SIG-M5 (cell line): ENCODE results near the gene MKNK1.

Experiments
- DNase-seq: peaks from one replicate; lab custom pipeline; 2025; lab: John Stamatoyannopoulos, UW

The MKNK1 gene

DNA sequence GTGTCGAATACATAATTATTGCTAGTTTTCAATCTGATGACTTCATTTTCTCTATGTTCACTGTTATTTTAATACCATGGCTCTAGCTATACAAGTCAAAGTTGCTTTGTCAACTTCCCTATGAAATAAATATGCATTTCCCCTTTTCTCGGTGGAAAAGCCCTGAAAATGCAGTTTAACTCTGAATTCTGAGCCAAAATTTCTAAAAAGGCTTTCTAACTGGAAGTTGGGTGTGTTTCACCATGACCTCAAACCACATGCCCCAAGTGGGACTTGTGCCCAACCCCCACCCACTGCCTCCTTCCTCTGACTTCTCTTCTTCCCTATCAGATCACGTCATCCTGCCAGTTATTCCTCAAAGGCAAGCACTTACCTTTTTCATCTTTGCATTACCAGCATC lies 8.9 kb downstream of the MKNK1 start:
- DNase-seq: peak; percentile 20

DNA sequence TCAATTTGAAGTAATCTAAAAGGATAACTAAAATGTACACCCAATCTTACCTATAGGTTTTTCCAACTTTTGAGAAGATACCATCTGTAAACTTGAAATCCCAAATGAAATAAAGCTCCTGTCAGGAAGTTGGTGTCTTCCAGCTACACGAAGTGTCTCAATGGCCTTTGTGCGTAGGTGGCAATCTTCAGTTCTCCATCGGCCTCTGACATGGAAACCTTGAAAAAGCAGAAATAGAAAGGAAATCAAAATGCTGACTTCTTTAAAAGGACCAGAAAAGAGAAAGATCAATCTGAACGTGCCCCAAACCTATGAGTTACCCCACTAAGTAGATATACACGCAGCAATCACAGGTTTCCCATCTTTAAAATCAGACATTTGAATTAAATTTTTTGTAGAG lies 10.0 kb downstream of the MKNK1 start:
- DNase-seq: no peak

DNA sequence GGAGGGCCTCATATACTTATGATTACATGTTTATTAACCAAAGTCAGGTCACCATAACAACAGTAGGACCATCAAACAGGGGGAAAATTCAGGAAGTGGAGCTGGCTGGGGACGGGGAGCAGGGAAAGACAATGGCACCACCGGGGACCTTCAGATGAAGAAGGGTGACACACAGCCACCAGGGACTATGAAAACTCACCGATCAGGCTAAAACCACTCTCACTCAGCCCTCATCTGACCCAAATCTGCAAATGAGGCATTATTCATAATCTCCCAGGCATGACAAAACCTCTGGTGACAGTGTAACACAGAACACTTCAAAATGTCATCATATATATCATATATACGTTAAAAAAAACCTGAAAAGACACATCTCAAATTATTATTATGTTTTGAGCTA lies 11.2 kb downstream of the MKNK1 start:
- DNase-seq: no peak

DNA sequence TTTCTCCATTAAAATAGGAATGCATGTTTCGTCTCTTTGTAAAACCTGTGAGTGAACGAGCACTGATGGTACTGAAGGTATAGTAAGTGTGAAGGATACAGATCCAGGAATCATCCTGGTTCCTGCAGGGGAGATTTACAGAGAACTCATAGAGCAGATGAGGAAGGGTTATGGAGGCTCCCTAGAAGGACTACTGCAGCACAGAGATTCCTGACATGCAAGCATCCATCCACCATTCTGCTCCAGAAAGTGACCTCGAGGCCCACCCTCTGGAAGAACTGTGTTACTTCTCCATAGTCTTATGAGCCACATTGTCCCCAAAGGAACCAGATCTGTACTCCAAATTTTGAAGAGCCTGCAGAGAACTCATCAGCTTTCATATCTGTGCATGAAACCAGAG lies 14.5 kb downstream of the MKNK1 start:
- DNase-seq: no peak

DNA sequence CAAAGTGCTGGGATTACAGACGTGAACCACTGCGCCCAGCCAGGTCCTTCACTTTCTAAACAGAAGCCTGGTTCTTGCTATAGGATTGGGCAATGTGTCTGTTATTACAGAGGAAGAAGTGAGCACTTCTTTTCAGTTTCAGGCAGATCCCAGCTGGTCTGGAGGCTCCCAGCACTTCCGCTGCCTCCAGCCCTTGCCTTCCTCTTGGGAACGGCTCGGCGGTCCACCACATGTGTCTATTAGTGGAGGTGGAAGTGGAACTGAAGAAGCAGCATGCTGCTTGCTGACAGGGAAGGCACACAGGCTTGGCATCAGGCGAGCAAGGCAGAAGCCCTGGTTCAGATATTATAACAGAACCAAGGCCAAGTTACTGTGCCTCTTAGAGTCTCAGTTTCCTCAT lies 17.0 kb downstream of the MKNK1 start:
- peak; percentile 72 for DNase-seq

DNA sequence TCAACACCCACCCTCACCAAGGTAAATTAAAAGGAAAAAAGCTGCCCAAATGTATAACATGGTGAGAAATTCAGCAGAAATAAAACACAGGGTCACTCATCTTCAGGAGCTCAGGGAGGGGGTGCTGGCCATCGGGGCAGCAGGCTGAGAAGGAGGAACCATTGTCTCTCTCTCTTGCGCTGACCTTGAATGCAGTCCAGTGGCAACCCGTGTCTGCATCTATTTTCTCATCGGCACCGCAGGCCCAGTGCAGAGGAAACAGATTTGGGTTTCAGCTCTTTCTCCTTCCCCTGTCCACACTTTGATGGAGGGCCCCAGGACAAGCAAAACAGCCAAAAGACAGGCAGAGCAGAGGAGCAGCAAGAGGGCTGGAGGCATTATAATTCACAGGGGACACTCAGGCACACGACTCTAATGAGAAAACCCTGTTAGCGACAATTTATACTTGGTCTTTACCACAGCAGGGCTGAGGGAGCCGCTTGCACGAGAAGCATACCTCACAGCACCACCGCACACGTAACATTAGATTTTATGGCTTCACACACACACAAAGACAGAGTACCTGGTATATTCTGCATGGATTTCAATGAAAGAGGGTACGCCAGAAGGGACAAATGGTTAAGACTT lies 18.6 kb downstream of the MKNK1 start:
- no peak for DNase-seq

DNA sequence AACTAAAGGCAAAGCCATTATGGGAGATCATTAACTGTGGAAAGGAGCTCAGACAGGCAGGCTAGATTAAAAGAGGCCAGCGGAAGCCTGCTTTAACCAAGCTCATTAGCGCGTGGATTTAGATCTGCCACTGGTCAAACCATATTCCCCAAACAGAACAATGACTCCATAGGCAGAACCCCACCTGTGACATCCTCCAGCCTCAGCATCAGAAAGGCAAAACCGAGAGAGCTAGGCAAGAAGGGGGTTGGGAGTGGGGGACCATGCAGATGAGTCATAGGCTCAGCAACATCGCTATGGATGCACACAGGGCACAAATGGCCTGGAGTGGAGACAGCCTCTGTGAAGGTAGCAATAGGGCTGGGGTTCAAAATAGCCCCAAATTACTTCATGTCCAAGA lies 20.6 kb downstream of the MKNK1 start:
- no peak for DNase-seq

DNA sequence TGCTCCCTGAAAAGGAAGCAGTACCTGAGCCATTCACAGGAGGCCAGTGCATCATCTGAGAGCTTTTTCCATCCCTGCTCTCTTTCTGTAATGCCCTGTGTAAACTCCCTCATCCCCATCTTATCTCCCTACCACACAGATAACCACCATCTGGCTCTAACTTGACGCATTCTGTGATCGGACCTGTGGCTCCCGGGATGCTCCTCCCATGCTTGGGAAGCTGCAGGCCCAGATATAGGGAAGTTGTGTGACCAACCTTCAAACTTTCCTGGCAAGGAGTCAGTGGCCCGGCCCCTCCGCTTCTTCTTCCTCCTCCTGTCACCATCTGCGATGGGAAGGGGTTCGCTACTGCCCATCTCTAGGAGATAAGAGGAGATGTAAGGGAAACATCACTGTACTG lies 21.1 kb downstream of the MKNK1 start:
- no peak for DNase-seq

DNA sequence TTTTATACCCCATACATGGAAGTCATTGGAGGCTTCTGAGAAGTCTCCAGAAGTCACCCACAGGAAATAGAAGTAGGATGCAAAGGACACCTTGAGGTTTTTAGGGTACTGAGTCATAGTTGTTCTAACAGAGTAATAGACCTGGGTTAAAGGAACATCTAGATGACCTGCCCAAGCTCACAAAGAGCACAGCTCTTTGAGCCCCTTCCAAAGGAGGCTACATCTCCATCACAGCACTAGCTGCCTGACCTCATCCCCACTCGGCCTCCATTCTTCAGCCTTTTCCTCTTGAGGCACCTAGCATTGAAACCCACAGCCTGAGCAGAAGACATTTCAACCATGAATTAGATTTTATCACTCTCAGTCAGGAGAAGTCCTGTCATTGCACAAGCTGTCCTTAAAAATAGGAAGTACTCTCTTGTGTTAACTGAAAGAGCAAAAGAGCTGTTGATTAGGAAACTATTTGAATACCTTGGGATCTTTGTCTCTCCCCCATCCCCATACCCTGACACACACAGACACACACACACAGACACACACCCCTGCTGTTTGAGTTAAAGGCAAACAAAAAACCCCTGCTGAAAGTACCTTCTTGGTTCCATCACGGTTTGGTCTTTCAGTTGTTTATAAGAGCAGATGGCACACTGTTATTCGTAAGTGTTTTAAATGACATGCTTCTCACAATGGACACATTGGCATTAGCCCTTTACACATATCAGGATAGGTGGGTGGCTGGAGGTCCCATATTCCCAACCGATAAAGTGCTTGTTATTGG lies 22.2 kb downstream of the MKNK1 start:
- peak; percentile 84 for DNase-seq

DNA sequence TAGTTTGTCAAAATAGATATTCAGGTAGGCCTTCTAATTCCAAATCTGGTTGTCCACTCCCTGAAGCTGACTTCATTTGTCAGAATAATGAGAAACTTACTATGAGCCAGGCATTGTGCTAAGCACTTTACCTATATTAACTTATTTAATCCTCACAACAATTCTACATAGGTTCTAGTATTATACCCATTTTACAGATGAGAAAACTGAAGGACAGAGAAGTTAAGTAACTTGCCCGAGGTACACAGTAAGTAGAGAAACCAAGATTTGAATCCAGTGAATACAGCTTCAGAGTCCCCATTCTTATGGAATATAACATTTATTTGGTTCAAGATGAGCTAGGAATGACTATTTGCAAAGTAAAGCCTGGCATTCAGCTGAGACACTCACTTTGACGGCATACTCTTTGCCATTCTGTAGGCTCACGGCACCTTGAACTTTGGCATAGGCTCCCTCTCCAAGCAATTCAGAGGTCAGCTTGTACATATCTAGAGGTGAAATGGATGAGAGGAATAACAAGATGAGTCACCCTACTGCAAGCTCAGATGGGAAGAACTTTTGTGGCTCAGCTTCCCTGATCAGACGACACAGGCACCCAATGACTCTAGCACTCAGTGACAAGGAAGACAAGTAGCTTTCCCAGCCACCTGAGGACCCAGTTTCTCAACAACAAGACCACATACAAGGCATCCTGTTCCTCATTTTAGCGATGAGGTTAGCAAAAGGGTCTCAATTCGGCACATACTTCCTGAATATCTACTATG lies 23.7 kb downstream of the MKNK1 start:
- peak; percentile 58 for DNase-seq

DNA sequence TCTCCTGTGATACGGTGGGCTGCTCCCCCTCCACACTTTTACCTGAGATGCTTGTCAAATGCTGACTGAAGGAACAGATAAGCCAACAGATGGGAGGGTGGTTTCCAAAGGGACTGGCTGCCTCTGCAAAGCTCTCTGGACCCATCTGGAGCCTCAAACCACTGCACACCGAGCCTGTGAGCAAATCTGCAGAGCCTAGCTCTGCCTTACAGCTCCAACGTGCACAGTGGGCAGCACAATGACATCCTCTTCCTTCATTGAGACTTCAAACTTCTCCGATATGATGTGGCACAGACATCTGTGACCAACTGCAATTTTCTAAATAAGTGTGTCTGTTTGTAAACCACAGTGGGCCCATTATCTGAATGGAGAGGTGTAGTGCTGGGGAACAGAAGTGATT lies 26.4 kb downstream of the MKNK1 start:
- no peak for DNase-seq

DNA sequence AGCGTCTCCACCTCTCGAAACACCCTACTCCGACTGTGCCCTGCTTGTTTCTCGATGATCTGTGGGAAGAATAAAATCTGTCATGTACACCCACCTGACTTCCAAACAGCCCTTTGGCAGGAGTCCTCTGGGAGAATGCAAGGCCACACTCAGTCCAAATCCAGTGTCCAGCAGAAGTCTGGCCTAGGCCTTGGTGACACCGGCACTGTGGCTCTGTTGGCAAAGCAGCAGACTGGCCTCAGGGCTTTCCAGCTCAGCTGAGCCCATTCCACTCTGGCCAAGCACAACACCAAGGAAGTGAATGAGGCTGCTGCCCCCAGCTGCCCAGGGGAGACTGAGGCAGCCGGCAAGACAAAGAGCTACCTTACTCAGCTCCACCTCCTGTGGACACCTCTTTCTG lies 27.5 kb downstream of the MKNK1 start:
- DNase-seq: no peak

DNA sequence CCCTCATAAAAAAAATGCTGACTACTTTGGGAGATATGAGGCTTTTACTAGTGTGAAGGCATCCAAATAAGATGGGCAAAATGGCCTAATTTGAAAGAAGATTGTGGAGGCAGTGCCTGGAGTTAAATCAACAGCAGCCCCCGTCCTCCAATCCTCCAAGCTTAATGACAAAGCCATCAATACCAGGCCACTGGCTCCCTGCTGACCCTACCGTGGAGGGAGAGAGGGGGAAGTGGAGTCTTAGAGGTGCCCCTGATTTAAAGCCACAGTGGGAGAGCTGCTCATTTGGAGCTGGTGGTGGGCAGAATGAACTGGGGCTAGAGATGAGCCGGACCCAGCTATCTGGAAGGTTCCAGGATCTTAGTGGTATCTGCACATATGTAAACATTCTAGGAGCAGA lies 28.3 kb downstream of the MKNK1 start:
- DNase-seq: no peak

DNA sequence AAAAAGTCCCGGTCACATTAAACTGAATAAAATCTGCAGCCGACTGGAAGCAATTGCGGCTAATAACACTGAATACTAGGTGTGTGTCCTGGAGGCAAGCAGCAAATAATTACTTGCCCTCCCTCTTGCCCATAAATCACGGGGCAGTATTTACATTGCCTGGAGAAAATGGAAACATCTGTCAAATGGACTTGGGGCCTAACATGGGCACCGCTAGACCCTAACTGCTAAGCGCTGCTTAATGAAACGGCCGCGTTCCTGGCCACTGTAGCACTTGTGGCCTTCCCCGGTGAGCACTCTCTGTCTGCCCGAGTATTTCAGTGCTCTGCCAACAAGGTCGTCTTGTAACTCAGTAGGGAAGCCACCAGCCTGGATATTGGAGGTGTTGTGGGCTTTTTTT lies 28.8 kb downstream of the MKNK1 start:
- no peak for DNase-seq

DNA sequence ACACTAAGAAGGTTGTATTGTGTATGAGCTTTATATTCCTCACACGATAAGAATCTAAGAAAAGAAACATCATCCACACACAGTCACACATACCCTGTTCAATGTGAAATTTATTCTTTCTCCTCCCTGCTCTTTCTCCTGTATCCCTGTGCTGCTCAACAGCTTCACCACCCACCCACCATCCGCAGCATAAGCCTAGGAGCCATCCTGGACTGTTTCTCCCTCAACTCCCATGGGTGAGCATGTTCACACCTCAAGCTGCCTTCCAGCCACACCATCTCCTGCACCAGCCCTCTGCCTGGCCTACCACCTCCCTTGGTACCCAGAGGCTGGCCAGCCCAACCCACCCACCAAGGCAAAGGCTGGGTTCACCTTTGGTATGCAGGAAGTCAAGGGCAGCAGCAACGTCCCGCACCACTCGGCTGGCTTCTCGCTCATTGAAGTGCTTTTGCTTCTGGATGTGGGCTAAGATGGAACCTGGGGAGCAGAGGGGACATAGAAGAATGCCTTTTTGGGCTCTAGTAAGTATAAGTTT lies 32.3 kb downstream of the MKNK1 start:
- DNase-seq: no peak

DNA sequence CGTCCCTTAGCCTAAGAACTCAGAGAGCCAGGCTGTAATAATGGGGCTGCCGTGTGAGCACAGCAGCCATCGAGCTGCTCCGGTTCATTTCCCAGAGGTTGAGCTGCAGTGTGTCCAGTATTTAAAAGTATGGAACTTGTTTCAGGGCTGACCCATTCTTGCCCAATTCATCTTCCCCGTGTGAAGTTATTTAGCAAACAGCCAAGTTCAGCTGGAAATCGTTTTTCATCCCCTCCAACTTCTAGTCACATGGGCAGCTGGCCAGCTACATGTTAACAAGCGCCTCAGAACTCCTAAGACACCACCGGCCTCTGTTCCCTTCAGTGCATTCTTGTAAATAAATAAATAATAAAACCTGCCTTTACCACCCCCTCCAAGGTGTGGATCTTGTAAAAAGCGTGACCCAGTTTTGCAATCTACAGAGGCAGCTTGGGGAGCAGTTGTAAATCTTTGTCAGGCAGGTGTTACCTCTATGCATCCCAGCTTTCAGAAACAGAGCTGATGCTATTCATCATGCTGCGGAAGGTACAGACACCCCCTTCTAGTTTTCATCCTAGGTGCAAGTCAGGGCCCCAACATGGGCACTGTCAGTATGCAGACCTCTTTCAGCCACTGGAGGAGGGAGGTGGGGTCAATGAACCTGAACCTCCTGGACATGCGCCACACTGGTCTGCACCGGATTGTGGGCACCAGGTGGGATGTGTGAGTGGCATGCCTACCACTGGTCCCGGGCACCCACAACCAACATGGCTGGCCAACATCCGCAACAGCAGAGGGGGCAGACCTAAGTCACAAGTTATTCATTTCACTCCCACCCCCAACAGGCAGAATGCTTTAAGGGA lies 34.0 kb downstream of the MKNK1 start:
- DNase-seq: no peak

DNA sequence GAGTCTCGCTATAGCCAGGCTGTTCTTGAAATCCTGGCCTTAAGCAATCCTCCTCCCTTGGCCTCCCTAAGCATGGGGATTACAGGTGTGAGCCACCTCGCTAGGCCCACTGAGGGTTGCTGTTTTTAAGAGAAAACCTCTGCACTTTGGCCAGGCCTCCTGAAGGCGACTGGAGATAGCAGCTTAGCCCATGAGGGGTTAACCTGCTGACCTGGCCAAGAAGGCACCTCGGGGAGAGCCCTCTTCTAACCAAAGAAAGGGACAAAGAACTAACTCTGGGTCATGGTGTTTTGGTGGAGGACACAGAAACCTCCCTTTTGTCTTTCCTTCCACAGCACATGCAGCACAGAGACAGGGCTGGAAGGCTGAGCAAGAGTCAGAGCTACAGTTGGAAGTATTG lies 35.0 kb downstream of the MKNK1 start:
- DNase-seq: no peak

DNA sequence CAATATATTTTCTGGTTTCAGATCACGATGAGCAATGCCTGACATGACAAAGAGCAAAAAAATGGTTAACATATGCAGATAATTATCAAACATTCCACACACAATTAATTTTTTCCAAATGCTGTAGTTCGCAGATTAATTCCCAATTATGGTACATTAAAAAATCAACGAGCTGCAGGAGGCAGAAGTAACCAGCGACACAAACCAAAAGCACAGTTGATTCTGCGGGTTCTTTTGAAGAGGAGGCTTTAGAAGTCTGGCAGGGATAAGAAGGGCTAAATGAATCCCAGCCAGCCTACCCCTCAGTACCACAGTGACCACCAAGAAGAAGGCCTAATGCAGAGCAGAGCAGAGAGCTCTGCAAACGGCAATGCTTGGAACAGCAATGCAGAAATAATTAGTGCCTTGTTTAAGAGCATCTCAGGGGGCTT lies 35.6 kb downstream of the MKNK1 start:
- DNase-seq: no peak

DNA sequence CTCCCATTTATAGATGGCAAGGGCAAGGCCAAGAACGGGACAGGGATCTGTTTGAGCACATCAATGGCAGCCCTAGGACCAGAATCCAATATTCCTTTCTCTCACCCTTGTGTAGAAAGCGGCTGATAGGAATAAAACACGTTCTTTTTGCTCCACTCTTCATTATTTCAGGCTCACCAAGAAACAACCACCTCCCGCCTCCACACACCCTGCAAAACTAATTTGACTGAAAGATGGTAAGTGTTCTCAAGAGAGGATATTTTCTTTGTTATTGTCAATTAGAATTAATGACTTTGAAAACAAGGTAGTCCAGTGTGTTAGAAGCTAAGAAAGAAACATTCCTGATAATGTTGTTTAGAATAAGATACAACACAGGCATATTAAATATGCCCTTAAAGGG lies 40.7 kb downstream of the MKNK1 start:
- no peak for DNase-seq

DNA sequence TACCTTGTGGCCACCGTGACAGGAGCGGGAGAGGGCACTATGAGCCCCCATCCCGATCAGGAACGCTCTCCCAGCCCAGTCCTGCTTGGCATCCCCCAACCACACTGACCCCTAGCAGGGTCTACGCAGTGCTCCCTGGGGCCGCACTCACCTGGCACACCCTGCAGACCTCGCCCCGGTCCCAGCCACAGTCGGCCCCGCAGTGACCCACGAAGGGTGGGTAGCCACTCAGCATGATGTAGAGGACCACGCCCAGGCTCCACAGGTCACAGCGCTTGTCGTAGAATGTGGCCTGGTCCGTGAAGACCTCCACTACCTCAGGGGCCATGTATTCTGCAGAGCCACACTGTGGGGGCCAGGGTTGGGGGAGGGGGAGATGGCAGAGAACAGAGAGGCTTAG lies 41.6 kb downstream of the MKNK1 start:
- DNase-seq: no peak

DNA sequence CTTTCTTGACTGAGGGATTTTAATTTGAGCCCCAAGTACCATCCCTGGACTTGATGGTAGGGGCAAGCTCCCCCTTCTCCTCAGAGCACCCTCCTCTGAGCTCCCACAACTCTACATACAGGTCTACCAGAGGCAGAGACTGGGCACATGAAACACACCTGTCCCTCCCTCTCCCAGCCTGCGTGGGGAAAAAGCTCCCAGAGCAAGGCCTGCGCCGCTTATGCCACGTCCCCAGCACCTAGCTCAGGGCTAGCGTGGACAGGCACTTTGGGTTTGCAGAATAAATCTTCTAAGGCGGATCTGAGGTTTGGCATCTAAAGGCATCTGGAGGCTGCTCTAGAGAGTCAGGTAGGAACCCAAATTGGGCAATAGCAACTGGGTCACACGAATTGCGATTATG lies 45.1 kb downstream of the MKNK1 start:
- DNase-seq: no peak
